DOHH2 (cell line): ENCODE results near the gene HMCN2.

ENCODE experiments used
- H3F3A ChIP-seq: fragments of 200-600 bp; sonication (generic), shearing (Covaris generic); 2 replicates; pipeline ENCODE4 v1.6.0; 2016; ENCODE audit warnings: antibody characterized with exemption, mild to moderate bottlenecking; ENCODE audit not compliant: control insufficient read depth, insufficient read depth
- H3K27ac ChIP-seq: fragments of 200-600 bp; sonication (generic); 2 replicates; pipeline ENCODE4 v1.5.1; 2014; ENCODE audit warnings: low read depth, mild to moderate bottlenecking, low read length, moderate library complexity
- H3K27me3 ChIP-seq: fragments of 200-600 bp; sonication (generic); 2 replicates; pipeline ENCODE4 v1.6.1; 2014; ENCODE audit warnings: mild to moderate bottlenecking, low read length, mixed read lengths; ENCODE audit not compliant: control insufficient read depth
- H3K36me3 ChIP-seq: fragments of 200-600 bp; sonication (generic); 2 replicates; pipeline ENCODE4 v1.6.1; 2014; ENCODE audit warnings: mild to moderate bottlenecking, low read length, moderate library complexity, mixed read lengths; ENCODE audit not compliant: control insufficient read depth
- H3K4me1 ChIP-seq: fragments of 200-600 bp; sonication (generic); 2 replicates; pipeline ENCODE4 v1.6.1; 2014; ENCODE audit warnings: mild to moderate bottlenecking, low read length, mixed read lengths; ENCODE audit not compliant: control insufficient read depth
- H3K4me2 ChIP-seq: fragments of 200-600 bp; sonication (generic); 2 replicates; pipeline ENCODE4 v1.6.0; 2014; ENCODE audit warnings: mild to moderate bottlenecking, low read length, moderate library complexity
- H3K4me3 ChIP-seq: fragments of 200-600 bp; sonication (generic); 2 replicates; pipeline ENCODE4 v1.5.1; 2014; ENCODE audit warnings: mild to moderate bottlenecking, low read length, mixed read lengths
- H3K79me2 ChIP-seq: fragments of 200-600 bp; sonication (generic); 2 replicates; pipeline ENCODE4 v1.6.1; 2014; ENCODE audit warnings: mild to moderate bottlenecking, low read length, mixed read lengths; ENCODE audit not compliant: control insufficient read depth
- H3K9me2 ChIP-seq: fragments of 200-600 bp; sonication (generic); replicated peaks from 2 replicates; pipeline ENCODE4 v1.6.1; 2014; ENCODE audit warnings: mild to moderate bottlenecking, low read length, mixed read lengths; ENCODE audit not compliant: control insufficient read depth
- H3K9me3 ChIP-seq: fragments of 200-600 bp; sonication (generic); 2 replicates; pipeline ENCODE4 v1.6.1; 2014; ENCODE audit warnings: antibody characterized with exemption, low read length, mixed read lengths; ENCODE audit not compliant: control insufficient read depth, insufficient read depth
- H4K20me1 ChIP-seq: fragments of 200-600 bp; sonication (generic); 2 replicates; pipeline ENCODE4 v1.6.0; 2014; ENCODE audit warnings: low read depth, mild to moderate bottlenecking, antibody characterized with exemption, low read length, moderate library complexity; ENCODE audit not compliant: control insufficient read depth, insufficient read depth
- CTCF ChIP-seq: fragments of 200-600 bp; sonication (generic); IDR thresholded peaks from one replicate; pipeline ENCODE4 v1.5.1; 2014; ENCODE audit warnings: antibody characterized with exemption, mild to moderate bottlenecking, low read depth, low read length; ENCODE audit not compliant: poor library complexity, severe bottlenecking
- EZH2phosphoT487 ChIP-seq: fragments of 200-600 bp; sonication (generic); IDR thresholded peaks from 2 replicates; pipeline ENCODE4 v1.6.1; 2017; ENCODE audit warnings: borderline replicate concordance, mild to moderate bottlenecking, antibody characterized with exemption, low read length, moderate library complexity, mixed read lengths

The HMCN2 gene

GRCh38 chr9:130450344-130451003 lies 184.9 kb downstream of the HMCN2 start:
- H3K27me3 ChIP-seq = no peaks in the 10 kb centered on the region
- TF ChIP-seq CTCF (no peak), EZH2phosphoT487 (no peak)
- no peaks in the 10 kb centered on the region for H3K79me2 ChIP-seq
- no peak overlapping the region for H3K4me3 ChIP-seq
- no peaks in the 10 kb centered on the region for H3K36me3 ChIP-seq
- H3K27ac ChIP-seq = no peak overlapping the region
- no peaks in the 10 kb centered on the region for H3F3A ChIP-seq
- H4K20me1 ChIP-seq = no peaks in the 10 kb centered on the region
- peaks cover 14% of the 10 kb centered on the region for H3K4me1 ChIP-seq
- H3K9me2 ChIP-seq = no peaks in the 10 kb centered on the region
- no peak overlapping the region for H3K4me2 ChIP-seq
- no peaks in the 10 kb centered on the region for H3K9me3 ChIP-seq

GRCh38 chr9:130451004-130451390 lies 185.4 kb downstream of the HMCN2 start:
- Histone ChIP-seq H3K9me2 (no peaks in the 10 kb centered on the region), H3K4me3 (no peak overlapping the region), H3K79me2 (no peaks in the 10 kb centered on the region), H3K4me1 (peaks cover 14% of the 10 kb centered on the region), H3K9me3 (no peaks in the 10 kb centered on the region), H3K27me3 (no peaks in the 10 kb centered on the region), H3F3A (no peaks in the 10 kb centered on the region), H3K36me3 (no peaks in the 10 kb centered on the region), H3K4me2 (no peak overlapping the region), H4K20me1 (no peaks in the 10 kb centered on the region), H3K27ac (no peak overlapping the region)
- TF ChIP-seq CTCF = no peak
- no peak for TF ChIP-seq EZH2phosphoT487

GRCh38 chr9:130451509-130452388 lies 186.2 kb downstream of the HMCN2 start:
- peaks cover 14% of the 10 kb centered on the region for H3K4me1 ChIP-seq

More at GRCh38 chr9:130451509-130452388, 186.2 kb downstream of the HMCN2 start:
- H3K27me3 ChIP-seq = no peaks in the 10 kb centered on the region
- no peak overlapping the region for H3K4me2 ChIP-seq
- no peaks in the 10 kb centered on the region for H3K79me2 ChIP-seq
- H3K27ac ChIP-seq = no peak overlapping the region
- TF ChIP-seq EZH2phosphoT487 (no peak), CTCF (peak; percentile 53)
- H3K9me3 ChIP-seq = no peaks in the 10 kb centered on the region
- no peaks in the 10 kb centered on the region for H3K9me2 ChIP-seq
- H3K4me3 ChIP-seq = no peak overlapping the region
- no peaks in the 10 kb centered on the region for H3K36me3 ChIP-seq
- H3F3A ChIP-seq = no peaks in the 10 kb centered on the region
- no peaks in the 10 kb centered on the region for H4K20me1 ChIP-seq
